GM18870 (cell line): ENCODE measurements around the gene TVP23C.

Source experiments
- ATAC-seq: cut with Tn5 transposase; IDR thresholded peaks from one replicate; pipeline ENCODE4 v1.9.1; 2021; ENCODE audit warnings: moderate library complexity; ENCODE audit not compliant: unreplicated experiment

TVP23C gene

DNA sequence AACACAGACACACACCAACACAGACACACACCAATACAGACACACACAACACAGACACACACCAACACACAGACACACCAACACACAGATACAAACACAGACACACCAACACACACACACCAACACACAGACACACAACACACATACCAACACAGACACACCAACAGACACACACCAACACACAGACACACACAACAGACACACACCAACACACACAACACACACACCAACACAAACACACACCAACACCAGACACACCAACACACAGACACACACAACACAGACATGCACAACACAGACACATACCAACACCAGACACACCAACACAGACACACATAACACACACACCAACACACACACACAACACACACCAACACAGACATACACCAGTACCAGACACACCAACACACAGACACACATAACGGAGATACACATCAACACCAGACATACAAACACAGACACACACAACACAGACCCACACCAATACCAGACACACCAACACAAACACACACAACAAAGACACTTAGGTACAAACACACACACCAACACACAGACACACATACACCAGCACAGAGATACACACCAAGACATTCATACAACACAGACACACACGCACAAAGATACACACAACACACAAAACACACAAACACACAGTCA is 98.1 kb downstream of the TVP23C start:
- ATAC-seq = no peak

GRCh38 chr17:15464231-15464985 is 98.9 kb downstream of the TVP23C start:
- ATAC-seq = no peak

GRCh38 chr17:15462976-15463772 is 100.1 kb downstream of the TVP23C start:
- ATAC-seq = no peak

- ATAC-seq = no peak
These were observed 105.6 kb downstream of the TVP23C start for GRCh38 chr17:15457723-15458094.

- no peak for ATAC-seq
These were observed 106.1 kb downstream of the TVP23C start for GRCh38 chr17:15456972-15457722.

DNA sequence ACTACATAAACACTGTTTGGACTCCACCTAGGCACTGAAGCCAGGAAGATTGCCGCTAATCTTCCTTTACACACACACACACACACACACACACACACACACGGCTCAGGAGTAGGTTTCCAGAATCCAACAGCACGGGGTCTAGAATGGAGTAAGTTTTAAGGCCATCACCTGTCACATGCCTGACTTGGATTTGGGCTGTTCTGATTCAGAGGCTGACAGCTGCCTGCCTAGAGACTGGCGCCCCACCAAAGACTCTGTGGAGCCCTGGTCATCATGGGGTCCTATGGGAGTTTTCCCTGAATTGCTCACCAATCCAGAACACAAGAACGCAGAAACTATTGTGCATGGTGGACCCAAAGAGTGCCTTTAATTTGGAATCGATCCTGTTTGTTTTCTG is 106.8 kb downstream of the TVP23C start:
- no peak for ATAC-seq

DNA sequence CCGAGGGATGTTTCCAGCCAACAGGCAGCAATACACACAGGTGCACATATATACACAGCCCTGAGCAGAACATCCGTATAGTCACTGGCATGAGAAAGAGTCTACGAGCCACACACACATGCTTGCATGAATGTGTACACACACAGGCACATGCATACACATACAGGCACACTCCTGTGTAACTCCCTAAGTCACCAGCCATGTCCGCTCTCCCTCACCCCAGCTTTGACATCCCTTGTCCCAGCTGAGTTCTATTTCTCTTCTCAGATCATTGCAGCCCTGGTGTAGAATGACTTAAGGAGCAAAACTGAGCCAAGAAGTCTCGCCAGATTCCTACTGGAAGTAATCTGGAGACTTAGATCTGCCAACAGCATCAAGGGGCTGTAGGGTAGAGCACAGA is 108.9 kb downstream of the TVP23C start:
- no peak for ATAC-seq

- no peak for ATAC-seq
These were observed 109.5 kb downstream of the TVP23C start for GRCh38 chr17:15453782-15454181.

GRCh38 chr17:15453246-15453645 is 110.0 kb downstream of the TVP23C start:
- ATAC-seq = no peak

GRCh38 chr17:15452746-15453145 is 110.5 kb downstream of the TVP23C start:
- ATAC-seq = no peak
